ENCODE measurements around the gene ZNF837. TPM values are rescaled to one million over a fixed set of nuclear protein-coding genes. Genes with fewer than 3 reads are reported as not detected.

Gene ZNF837
- total and polyA plus RNA-seq, 2 of the 13 experiments (the other 11 are each of a cell fraction or from before 2014, with no cell fraction given): 0.29 to 1.3 TPM

- no peak for TF ChIP-seq TCF7L2 (IDR thresholded peaks at IDR 0.05; ENCODE audit: low read depth, low read length)
- TF ChIP-seq ZNF207 (IDR thresholded peaks at IDR 0.05; ENCODE audit: borderline replicate concordance): no peak
- no peak for TF ChIP-seq PAF1 (CRISPR knock-in tag; IDR thresholded peaks at IDR 0.05)
- 0 out of 2 replicates have a peak, but pooled peaks have one; percentile 8 for TF ChIP-seq ZNF432 (CRISPR knock-in tag; IDR thresholded peaks at IDR 0.05; ENCODE audit: borderline replicate concordance)
- TF ChIP-seq CCDC6 (CRISPR knock-in tag; IDR thresholded peaks at IDR 0.05): 0 out of 2 replicates have a peak, but pooled peaks have one; percentile 39
- TF ChIP-seq KDM6A (CRISPR knock-in tag; IDR thresholded peaks at IDR 0.05; ENCODE audit: low read depth): no peak
- TF ChIP-seq ZNF678 (CRISPR knock-in tag; IDR thresholded peaks at IDR 0.05): no peak
- TF ChIP-seq SNAPC5 (CRISPR knock-in tag; IDR thresholded peaks at IDR 0.05; ENCODE audit: borderline replicate concordance): 0 out of 2 replicates have a peak, but pooled peaks have one; percentile 3
- TF ChIP-seq ZFP36 (IDR thresholded peaks at IDR 0.05; ENCODE audit: borderline replicate concordance, low read depth, low read length, partially characterized antibody): no peak
- TF ChIP-seq SCMH1 (CRISPR knock-in tag; IDR thresholded peaks at IDR 0.05; ENCODE audit: borderline replicate concordance): no peak
- TF ChIP-seq ZNF383 (CRISPR knock-in tag; IDR thresholded peaks at IDR 0.05; ENCODE audit: borderline replicate concordance): 0 out of 2 replicates have a peak, but pooled peaks have one; percentile 69
- peak; percentile 6; the same call in 1 of the 2 replicates for TF ChIP-seq ZNF296 (CRISPR knock-in tag; conservative IDR thresholded peaks at IDR 0.05)
- peak; percentile 71 for TF ChIP-seq RBM39 (IDR thresholded peaks at IDR 0.05; ENCODE audit: low read depth, low read length, poor library complexity, severe bottlenecking)
- TF ChIP-seq NCOA1 (CRISPR knock-in tag; IDR thresholded peaks at IDR 0.05): no peak
- peak; percentile 76; the same call in 1 of the 2 replicates for TF ChIP-seq PAX8 (CRISPR knock-in tag; IDR thresholded peaks at IDR 0.05; ENCODE audit: borderline replicate concordance)
- 0 out of 2 replicates have a peak, but pooled peaks have one; percentile 6 for TF ChIP-seq ZBTB21 (CRISPR knock-in tag; IDR thresholded peaks at IDR 0.05)
- no peak for TF ChIP-seq PHF21A (CRISPR knock-in tag; IDR thresholded peaks at IDR 0.05)
- no peak for TF ChIP-seq ATF3 (CRISPR knock-in tag; IDR thresholded peaks at IDR 0.05)
- no peak; the same call in 1 of the 2 replicates for TF ChIP-seq NRL (CRISPR knock-in tag; IDR thresholded peaks at IDR 0.05; ENCODE audit: borderline replicate concordance)
- 0 out of 2 replicates have a peak, but pooled peaks have one; percentile 24 for TF ChIP-seq ZNF576 (CRISPR knock-in tag; IDR thresholded peaks at IDR 0.05)
- TF ChIP-seq ZHX2 (IDR thresholded peaks at IDR 0.05; ENCODE audit: low read depth): no peak
- no peak for TF ChIP-seq ZHX2 (CRISPR knock-in tag; IDR thresholded peaks at IDR 0.05; ENCODE audit: borderline replicate concordance)
Observed at GRCh38 chr19:58385891-58386575, 5.2 kb upstream of the ZNF837 start (continued).
